Aorta (tissue), 5 donors: Measurements from ENCODE around the gene RAB3C. TPM values are rescaled to one million over a fixed set of nuclear protein-coding genes. Genes with fewer than 3 reads are reported as not detected.

Experiments
- ATAC-seq: fragments of 200-7000 bp; cut with Tn5 transposase; one replicate; pipeline ENCODE4 v1.9.1; 2022; ENCODE audit warnings: moderate library complexity; ENCODE audit not compliant: low FRiP score
- DNase-seq, 2 donors: peaks; one replicate each; pipeline ENCODE4 v3.0.0-alpha.2; 2020
- H3K27ac ChIP-seq, 2 donors: one replicate each; pipeline ENCODE4 v1.5.1; 2013; ENCODE audit warnings: low read length in 2 of 2, mild to moderate bottlenecking in 2 of 2, moderate library complexity in 2 of 2, control low read depth in 1 of 2, inconsistent platforms in 1 of 2, low read depth in 1 of 2
- H3K27me3 ChIP-seq, 2 donors: one replicate each; pipeline ENCODE4 v1.6.1; 2013; ENCODE audit warnings: control low read depth in 1 of 2, low read length in 1 of 2, mild to moderate bottlenecking in 1 of 2, moderate library complexity in 1 of 2; ENCODE audit not compliant: insufficient read depth in 2 of 2, control insufficient read depth in 1 of 2
- H3K36me3 ChIP-seq, 2 donors: one replicate each; pipeline ENCODE4 v1.6.1; 2013; ENCODE audit warnings: control low read depth in 1 of 2, low read length in 1 of 2, mild to moderate bottlenecking in 1 of 2; ENCODE audit not compliant: insufficient read depth in 2 of 2, control insufficient read depth in 1 of 2
- H3K4me1 ChIP-seq, 2 donors: one replicate each; pipeline ENCODE4 v1.6.1; 2013; ENCODE audit warnings: low read length in 2 of 2, control low read depth in 1 of 2, mild to moderate bottlenecking in 1 of 2, moderate library complexity in 1 of 2; ENCODE audit not compliant: insufficient read depth in 2 of 2, control insufficient read depth in 1 of 2
- H3K4me3 ChIP-seq, 2 donors: one replicate each; pipeline ENCODE4 v1.5.1; 2013; ENCODE audit warnings: low read length in 2 of 2, control low read depth in 1 of 2, mild to moderate bottlenecking in 1 of 2
- H3K9me3 ChIP-seq: one replicate; pipeline ENCODE4 v1.6.1; 2013; ENCODE audit warnings: mild to moderate bottlenecking, low read length; ENCODE audit not compliant: control insufficient read depth
- WGBS, 2 donors: extraction: QIAGEN DNeasy Blood & Tissue Kit; methylation state at CpG; one replicate each; pipeline ENCODE4 v1.1.7; 2013; 5-methylcytosine and 5-hydroxymethylcytosine counted together
- intact Hi-C, 2 donors: fragments of 100-400 bp; cut with DNase I; formaldehyde crosslinking; loops; one replicate each; pipeline versions ENCODE4 v1.14.2 to v1.15.0; 2022
- polyA plus RNA-seq, 2 donors: library from polyadenylated mRNA; stranded (reverse); fragments of 200-250 nt; gene quantifications; one replicate each; pipeline ENCODE4 v1.2.3, GENCODE V29; 2013
- total RNA-seq, 2 donors: library from RNA; stranded (reverse); fragmentation: NEBNext Ultra II Directional; extraction: Animal tissue kit (Norgen Biotek cat#: 25700); gene quantifications; one replicate each; pipeline ENCODE4 v1.2.1, GENCODE V29; 2021
- donor health status: healthy with polysubstance abuse.
- donor health status: Bipolar disorder and iron deficiency.
- donor health status: DM: no; HTN: no; CAD: no.
- donor health status: DM: no; HTN: no; CAD: no.
- donor health status: DM: yes; HTN: yes; CAD: no.

Gene RAB3C
- total and polyA plus RNA-seq, 4 donors = 8.9 to 21.7 TPM; not detected in 2

GRCh38 chr5:58854441-58854840 is 271.6 kb downstream of the RAB3C start:
- intact Hi-C loops = loop anchor here in 1 of 2 donors (5.0 kb wide), 1 partner anchor 357 kb away; no protein-coding TSS in a partner anchor
- Histone ChIP-seq H3K4me1 (no peaks in the 10 kb centered on the region), H3K4me3 (no peak overlapping the region), H3K36me3 (no peaks in the 10 kb centered on the region), H3K27me3 (no peaks in the 10 kb centered on the region), H3K27ac (no peak overlapping the region), H3K9me3 (no peaks in the 10 kb centered on the region)
- WGBS, 2 donors = 93 to 97% methylated on average over 2 of the region's 2 CpGs
- ATAC-seq (no peak), DNase-seq (no peak)

- no peak overlapping the region for H3K4me3 ChIP-seq
- no peaks in the 10 kb centered on the region for H3K9me3 ChIP-seq
- WGBS, 2 donors = 70 to 76% methylated on average over 8 of the region's 8 CpGs
- no peaks in the 10 kb centered on the region for H3K36me3 ChIP-seq
- intact Hi-C loops = no loop called here
- no peaks in the 10 kb centered on the region for H3K27me3 ChIP-seq
- no peak for ATAC-seq
- DNase-seq = no peak
- H3K4me1 ChIP-seq = no peaks in the 10 kb centered on the region
- H3K27ac ChIP-seq = no peak overlapping the region
Measured at GRCh38 chr5:58855851-58856739, 273.2 kb downstream of the RAB3C start.

- Histone ChIP-seq H3K36me3 (no peaks in the 10 kb centered on the region), H3K27me3 (no peaks in the 10 kb centered on the region), H3K4me1 (no peaks in the 10 kb centered on the region), H3K9me3 (no peaks in the 10 kb centered on the region), H3K4me3 (no peak overlapping the region), H3K27ac (no peak overlapping the region)
- ATAC-seq (no peak), DNase-seq (no peak)
- intact Hi-C loops = no loop called here
- 44% methylated on average over 2 of the region's 2 CpGs for WGBS, 2 donors
Measured at GRCh38 chr5:58857609-58858008, 274.7 kb downstream of the RAB3C start.

GRCh38 chr5:58860680-58861079 is 277.8 kb downstream of the RAB3C start:
- no peaks in the 10 kb centered on the region for H3K27me3 ChIP-seq
- no peak overlapping the region for H3K27ac ChIP-seq
- ATAC-seq (no peak), DNase-seq (no peak)
- H3K4me3 ChIP-seq = no peak overlapping the region
- H3K4me1 ChIP-seq = no peaks in the 10 kb centered on the region
- H3K9me3 ChIP-seq = no peaks in the 10 kb centered on the region
- H3K36me3 ChIP-seq = no peaks in the 10 kb centered on the region
- intact Hi-C loops = no loop called here

- no peak for ATAC-seq
- Histone ChIP-seq H3K4me3 (no peak overlapping the region), H3K27me3 (no peaks in the 10 kb centered on the region), H3K9me3 (peaks cover 1% of the 10 kb centered on the region), H3K27ac (no peak overlapping the region), H3K4me1 (no peaks in the 10 kb centered on the region), H3K36me3 (no peaks in the 10 kb centered on the region)
- intact Hi-C loops = no loop called here
- no peak for DNase-seq
- WGBS, 2 donors = 49 to 85% methylated on average over 8 of the region's 8 CpGs
Measured at GRCh38 chr5:58868931-58869330, 286.1 kb downstream of the RAB3C start.

GRCh38 chr5:58871648-58872242 is 288.9 kb downstream of the RAB3C start:
- no peaks in the 10 kb centered on the region for H3K36me3 ChIP-seq
- no peak overlapping the region for H3K27ac ChIP-seq
- peaks cover 1% of the 10 kb centered on the region for H3K9me3 ChIP-seq
- 52 to 53% methylated on average over 3 of the region's 3 CpGs for WGBS, 2 donors
- no peaks in the 10 kb centered on the region for H3K4me1 ChIP-seq
- H3K4me3 ChIP-seq = no peak overlapping the region
- intact Hi-C loops = no loop called here
- no peak for DNase-seq
- H3K27me3 ChIP-seq = no peaks in the 10 kb centered on the region
- no peak for ATAC-seq

GRCh38 chr5:58872670-58873273 is 289.9 kb downstream of the RAB3C start:
- Histone ChIP-seq H3K27ac (no peak overlapping the region), H3K9me3 (peaks cover 1% of the 10 kb centered on the region), H3K4me1 (no peaks in the 10 kb centered on the region), H3K27me3 (no peaks in the 10 kb centered on the region), H3K4me3 (no peak overlapping the region), H3K36me3 (no peaks in the 10 kb centered on the region)
- WGBS, 2 donors = 93 to 94% methylated on average over 5 of the region's 5 CpGs
- ATAC-seq = no peak
- DNase-seq = no peak
- intact Hi-C loops = no loop called here

GRCh38 chr5:58875599-58875998 is 292.7 kb downstream of the RAB3C start:
- no peak overlapping the region for H3K27ac ChIP-seq
- DNase-seq (no peak), ATAC-seq (no peak)
- H3K36me3 ChIP-seq = no peaks in the 10 kb centered on the region
- intact Hi-C loops = no loop called here
- H3K9me3 ChIP-seq = peaks cover 1% of the 10 kb centered on the region
- H3K4me3 ChIP-seq = no peak overlapping the region
- no peaks in the 10 kb centered on the region for H3K4me1 ChIP-seq
- H3K27me3 ChIP-seq = no peaks in the 10 kb centered on the region
- WGBS, 2 donors = 44 to 47% methylated on average over 3 of the region's 3 CpGs
